Measurements from ENCODE around the gene DACT3.

DNA sequence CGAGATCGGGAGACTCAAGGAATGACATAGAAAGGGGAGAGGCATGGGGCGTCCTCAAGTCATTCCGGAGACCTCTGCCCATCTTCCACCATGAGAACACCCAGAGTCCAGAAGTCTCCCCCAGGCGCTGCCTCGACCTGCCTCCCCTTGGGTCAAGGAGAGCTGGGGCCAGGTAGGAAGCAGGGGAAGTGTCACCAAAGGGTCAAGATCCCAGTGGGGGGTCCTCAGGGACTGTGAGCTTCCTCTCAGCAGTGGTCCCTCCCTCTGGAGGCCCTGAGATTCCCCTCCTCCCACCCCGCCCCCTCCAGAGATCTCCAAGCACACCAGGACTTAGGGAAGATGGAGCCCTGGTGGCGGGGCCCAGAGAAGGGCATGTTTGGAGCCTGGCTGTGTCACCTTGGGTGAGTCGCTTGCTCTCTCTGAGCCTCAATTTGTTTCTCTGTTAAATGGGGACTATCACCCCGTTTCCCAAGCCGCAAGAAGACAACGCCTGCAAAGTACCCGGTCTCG, 919 bp downstream of the DACT3 start:
- TF ChIP-seq CTCF (IDR thresholded peaks at IDR 0.05), result no peak
- TF ChIP-seq POLR2A (IDR thresholded peaks at IDR 0.05), result no peak
